GM23338 (cell line): ENCODE measurements around the gene KCNT2.

ENCODE experiments used
- CREB1 ChIP-seq: fragments of 250-450 bp; sonication (Bioruptor Pico); IDR thresholded peaks from 2 replicates; pipeline ENCODE4 v1.5.0; 2020; ENCODE audit warnings: low read depth, mild to moderate bottlenecking, moderate library complexity
- EZH2 ChIP-seq: fragments of 200-600 bp; sonication (generic); IDR thresholded peaks from one replicate; pipeline ENCODE4 v1.8.0; 2017; ENCODE audit warnings: antibody characterized with exemption, mild to moderate bottlenecking, low read depth; ENCODE audit not compliant: unreplicated experiment
- EZH2phosphoT487 ChIP-seq: fragments of 200-600 bp; sonication (generic); IDR thresholded peaks from one replicate; pipeline ENCODE4 v1.8.1; 2018; ENCODE audit warnings: antibody characterized with exemption; ENCODE audit not compliant: unreplicated experiment
- JUNB ChIP-seq: IDR thresholded peaks from one replicate; pipeline ENCODE4 v1.6.1; 2016; ENCODE audit warnings: antibody characterized with exemption; ENCODE audit not compliant: unreplicated experiment
- POLR2AphosphoS5 ChIP-seq: IDR thresholded peaks from 2 replicates; pipeline ENCODE4 v1.6.1; 2016; ENCODE audit warnings: antibody characterized with exemption, low read depth
- ZNF331 ChIP-seq: fragments of 250-450 bp; sonication (Bioruptor Pico); IDR thresholded peaks from 2 replicates; pipeline ENCODE4 v1.5.0; 2020; ENCODE audit warnings: low read depth, mild to moderate bottlenecking, moderate library complexity
- TF ChIP-seq, protein P1 (sequence below), 2 experiments: fragments of 200-600 bp in 1 of 2; sonication (generic) in 1 of 2; conservative IDR thresholded peaks; 2 replicates each; pipeline versions ENCODE4 v1.5.1 to v1.6.1; 2016 to 2017; ENCODE audit warnings: antibody characterized with exemption in 2 of 2, low read depth in 2 of 2, mild to moderate bottlenecking in 2 of 2, moderate library complexity in 1 of 2
- TF ChIP-seq, protein P2 (sequence below): fragments of 250-450 bp; sonication (Bioruptor Pico); IDR thresholded peaks from 2 replicates; pipeline ENCODE4 v1.5.0; 2020; ENCODE audit warnings: mild to moderate bottlenecking, moderate library complexity
- TF ChIP-seq, protein P3 (sequence below): IDR thresholded peaks from one replicate; pipeline ENCODE4 v1.6.1; 2018; ENCODE audit warnings: antibody characterized with exemption; ENCODE audit not compliant: unreplicated experiment

DNA sequence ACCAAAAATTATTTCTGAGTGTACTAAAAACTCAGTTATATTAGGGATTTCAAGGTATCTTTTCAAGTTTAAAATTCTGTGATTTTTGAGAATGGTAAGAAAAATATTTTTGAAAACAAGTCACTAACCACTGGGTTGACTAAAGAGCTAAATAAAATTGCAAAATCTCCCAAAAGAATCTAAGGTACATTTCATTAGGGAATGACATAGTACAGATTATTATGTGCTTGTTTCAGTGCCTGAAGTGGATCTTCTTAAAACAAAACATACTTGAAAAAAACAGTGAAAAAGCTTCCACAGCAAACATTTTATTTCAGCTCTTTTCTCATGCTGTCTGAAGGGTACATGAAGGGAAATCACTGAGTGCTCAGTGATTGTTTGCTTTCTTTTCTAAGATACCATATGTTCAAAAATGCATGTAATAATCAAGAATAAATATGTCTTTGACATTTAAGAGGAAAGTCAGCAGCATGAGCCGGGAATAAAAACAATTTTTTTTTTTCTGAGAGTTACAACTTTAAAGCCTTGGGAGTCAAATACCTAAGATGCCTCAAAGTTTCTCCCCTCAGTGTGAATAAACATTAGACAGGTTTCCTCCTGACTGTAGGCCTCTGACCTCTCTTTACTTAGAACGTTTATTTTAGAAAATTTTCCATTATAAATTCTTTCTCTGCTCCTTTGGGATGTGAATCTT is 200.7 kb downstream of the KCNT2 start:
- TF ChIP-seq, protein P1, sequence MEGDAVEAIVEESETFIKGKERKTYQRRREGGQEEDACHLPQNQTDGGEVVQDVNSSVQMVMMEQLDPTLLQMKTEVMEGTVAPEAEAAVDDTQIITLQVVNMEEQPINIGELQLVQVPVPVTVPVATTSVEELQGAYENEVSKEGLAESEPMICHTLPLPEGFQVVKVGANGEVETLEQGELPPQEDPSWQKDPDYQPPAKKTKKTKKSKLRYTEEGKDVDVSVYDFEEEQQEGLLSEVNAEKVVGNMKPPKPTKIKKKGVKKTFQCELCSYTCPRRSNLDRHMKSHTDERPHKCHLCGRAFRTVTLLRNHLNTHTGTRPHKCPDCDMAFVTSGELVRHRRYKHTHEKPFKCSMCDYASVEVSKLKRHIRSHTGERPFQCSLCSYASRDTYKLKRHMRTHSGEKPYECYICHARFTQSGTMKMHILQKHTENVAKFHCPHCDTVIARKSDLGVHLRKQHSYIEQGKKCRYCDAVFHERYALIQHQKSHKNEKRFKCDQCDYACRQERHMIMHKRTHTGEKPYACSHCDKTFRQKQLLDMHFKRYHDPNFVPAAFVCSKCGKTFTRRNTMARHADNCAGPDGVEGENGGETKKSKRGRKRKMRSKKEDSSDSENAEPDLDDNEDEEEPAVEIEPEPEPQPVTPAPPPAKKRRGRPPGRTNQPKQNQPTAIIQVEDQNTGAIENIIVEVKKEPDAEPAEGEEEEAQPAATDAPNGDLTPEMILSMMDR (conservative IDR thresholded peaks at IDR 0.05; ENCODE audit: low read depth in 2 of 2), result no peak
- TF ChIP-seq EZH2 (no peak), POLR2AphosphoS5 (no peak), EZH2phosphoT487 (no peak), ZNF331 (CRISPR knock-in tag) (no peak), JUNB (no peak), CREB1 (CRISPR knock-in tag) (no peak)
- TF ChIP-seq, protein P2, sequence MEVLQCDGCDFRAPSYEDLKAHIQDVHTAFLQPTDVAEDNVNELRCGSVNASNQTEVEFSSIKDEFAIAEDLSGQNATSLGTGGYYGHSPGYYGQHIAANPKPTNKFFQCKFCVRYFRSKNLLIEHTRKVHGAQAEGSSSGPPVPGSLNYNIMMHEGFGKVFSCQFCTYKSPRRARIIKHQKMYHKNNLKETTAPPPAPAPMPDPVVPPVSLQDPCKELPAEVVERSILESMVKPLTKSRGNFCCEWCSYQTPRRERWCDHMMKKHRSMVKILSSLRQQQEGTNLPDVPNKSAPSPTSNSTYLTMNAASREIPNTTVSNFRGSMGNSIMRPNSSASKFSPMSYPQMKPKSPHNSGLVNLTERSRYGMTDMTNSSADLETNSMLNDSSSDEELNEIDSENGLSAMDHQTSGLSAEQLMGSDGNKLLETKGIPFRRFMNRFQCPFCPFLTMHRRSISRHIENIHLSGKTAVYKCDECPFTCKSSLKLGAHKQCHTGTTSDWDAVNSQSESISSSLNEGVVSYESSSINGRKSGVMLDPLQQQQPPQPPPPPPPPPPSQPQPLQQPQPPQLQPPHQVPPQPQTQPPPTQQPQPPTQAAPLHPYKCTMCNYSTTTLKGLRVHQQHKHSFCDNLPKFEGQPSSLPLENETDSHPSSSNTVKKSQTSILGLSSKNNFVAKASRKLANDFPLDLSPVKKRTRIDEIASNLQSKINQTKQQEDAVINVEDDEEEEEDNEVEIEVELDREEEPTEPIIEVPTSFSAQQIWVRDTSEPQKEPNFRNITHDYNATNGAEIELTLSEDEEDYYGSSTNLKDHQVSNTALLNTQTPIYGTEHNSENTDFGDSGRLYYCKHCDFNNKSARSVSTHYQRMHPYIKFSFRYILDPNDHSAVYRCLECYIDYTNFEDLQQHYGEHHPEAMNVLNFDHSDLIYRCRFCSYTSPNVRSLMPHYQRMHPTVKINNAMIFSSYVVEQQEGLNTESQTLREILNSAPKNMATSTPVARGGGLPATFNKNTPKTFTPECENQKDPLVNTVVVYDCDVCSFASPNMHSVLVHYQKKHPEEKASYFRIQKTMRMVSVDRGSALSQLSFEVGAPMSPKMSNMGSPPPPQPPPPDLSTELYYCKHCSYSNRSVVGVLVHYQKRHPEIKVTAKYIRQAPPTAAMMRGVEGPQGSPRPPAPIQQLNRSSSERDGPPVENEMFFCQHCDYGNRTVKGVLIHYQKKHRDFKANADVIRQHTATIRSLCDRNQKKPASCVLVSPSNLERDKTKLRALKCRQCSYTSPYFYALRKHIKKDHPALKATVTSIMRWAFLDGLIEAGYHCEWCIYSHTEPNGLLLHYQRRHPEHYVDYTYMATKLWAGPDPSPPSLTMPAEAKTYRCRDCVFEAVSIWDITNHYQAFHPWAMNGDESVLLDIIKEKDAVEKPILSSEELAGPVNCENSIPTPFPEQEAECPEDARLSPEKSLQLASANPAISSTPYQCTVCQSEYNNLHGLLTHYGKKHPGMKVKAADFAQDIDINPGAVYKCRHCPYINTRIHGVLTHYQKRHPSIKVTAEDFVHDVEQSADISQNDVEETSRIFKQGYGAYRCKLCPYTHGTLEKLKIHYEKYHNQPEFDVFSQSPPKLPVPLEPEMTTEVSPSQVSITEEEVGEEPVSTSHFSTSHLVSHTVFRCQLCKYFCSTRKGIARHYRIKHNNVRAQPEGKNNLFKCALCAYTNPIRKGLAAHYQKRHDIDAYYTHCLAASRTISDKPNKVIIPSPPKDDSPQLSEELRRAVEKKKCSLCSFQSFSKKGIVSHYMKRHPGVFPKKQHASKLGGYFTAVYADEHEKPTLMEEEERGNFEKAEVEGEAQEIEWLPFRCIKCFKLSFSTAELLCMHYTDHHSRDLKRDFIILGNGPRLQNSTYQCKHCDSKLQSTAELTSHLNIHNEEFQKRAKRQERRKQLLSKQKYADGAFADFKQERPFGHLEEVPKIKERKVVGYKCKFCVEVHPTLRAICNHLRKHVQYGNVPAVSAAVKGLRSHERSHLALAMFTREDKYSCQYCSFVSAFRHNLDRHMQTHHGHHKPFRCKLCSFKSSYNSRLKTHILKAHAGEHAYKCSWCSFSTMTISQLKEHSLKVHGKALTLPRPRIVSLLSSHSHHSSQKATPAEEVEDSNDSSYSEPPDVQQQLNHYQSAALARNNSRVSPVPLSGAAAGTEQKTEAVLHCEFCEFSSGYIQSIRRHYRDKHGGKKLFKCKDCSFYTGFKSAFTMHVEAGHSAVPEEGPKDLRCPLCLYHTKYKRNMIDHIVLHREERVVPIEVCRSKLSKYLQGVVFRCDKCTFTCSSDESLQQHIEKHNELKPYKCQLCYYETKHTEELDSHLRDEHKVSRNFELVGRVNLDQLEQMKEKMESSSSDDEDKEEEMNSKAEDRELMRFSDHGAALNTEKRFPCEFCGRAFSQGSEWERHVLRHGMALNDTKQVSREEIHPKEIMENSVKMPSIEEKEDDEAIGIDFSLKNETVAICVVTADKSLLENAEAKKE (CRISPR knock-in tag), result no peak
- TF ChIP-seq, protein P3, sequence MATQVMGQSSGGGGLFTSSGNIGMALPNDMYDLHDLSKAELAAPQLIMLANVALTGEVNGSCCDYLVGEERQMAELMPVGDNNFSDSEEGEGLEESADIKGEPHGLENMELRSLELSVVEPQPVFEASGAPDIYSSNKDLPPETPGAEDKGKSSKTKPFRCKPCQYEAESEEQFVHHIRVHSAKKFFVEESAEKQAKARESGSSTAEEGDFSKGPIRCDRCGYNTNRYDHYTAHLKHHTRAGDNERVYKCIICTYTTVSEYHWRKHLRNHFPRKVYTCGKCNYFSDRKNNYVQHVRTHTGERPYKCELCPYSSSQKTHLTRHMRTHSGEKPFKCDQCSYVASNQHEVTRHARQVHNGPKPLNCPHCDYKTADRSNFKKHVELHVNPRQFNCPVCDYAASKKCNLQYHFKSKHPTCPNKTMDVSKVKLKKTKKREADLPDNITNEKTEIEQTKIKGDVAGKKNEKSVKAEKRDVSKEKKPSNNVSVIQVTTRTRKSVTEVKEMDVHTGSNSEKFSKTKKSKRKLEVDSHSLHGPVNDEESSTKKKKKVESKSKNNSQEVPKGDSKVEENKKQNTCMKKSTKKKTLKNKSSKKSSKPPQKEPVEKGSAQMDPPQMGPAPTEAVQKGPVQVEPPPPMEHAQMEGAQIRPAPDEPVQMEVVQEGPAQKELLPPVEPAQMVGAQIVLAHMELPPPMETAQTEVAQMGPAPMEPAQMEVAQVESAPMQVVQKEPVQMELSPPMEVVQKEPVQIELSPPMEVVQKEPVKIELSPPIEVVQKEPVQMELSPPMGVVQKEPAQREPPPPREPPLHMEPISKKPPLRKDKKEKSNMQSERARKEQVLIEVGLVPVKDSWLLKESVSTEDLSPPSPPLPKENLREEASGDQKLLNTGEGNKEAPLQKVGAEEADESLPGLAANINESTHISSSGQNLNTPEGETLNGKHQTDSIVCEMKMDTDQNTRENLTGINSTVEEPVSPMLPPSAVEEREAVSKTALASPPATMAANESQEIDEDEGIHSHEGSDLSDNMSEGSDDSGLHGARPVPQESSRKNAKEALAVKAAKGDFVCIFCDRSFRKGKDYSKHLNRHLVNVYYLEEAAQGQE, result no peak
